Mucosa of descending colon (tissue), 3 donors: Measurements from ENCODE around the gene KCNS1. TPM values are rescaled to one million over a fixed set of nuclear protein-coding genes. Genes with fewer than 3 reads are reported as not detected.

Experiments
- ATAC-seq: fragments of 200-7000 bp; cut with Tn5 transposase; one replicate; pipeline ENCODE4 v1.9.1; 2020; ENCODE audit warnings: mild to moderate bottlenecking, moderate library complexity
- DNase-seq, 3 donors: peaks; one replicate each; pipeline ENCODE4 v3.0.0-alpha.2; 2020
- H3K36me3 ChIP-seq: fragments of 200-600 bp; one replicate; pipeline ENCODE4 v1.8.0; 2021; ENCODE audit warnings: low read depth, mild to moderate bottlenecking
- H3K4me1 ChIP-seq: fragments of 200-600 bp; one replicate; pipeline ENCODE4 v1.8.0; 2021; ENCODE audit warnings: low read depth, mild to moderate bottlenecking
- H3K4me3 ChIP-seq: fragments of 200-600 bp; one replicate; pipeline ENCODE4 v1.8.0; 2021; ENCODE audit warnings: mild to moderate bottlenecking
- H3K9me3 ChIP-seq: fragments of 200-600 bp; one replicate; pipeline ENCODE4 v1.8.0; 2021; ENCODE audit warnings: mild to moderate bottlenecking
- CTCF ChIP-seq: fragments of 200-600 bp; IDR thresholded peaks from one replicate; pipeline ENCODE4 v1.8.0; 2022; ENCODE audit warnings: antibody characterized with exemption, mild to moderate bottlenecking
- intact Hi-C, 2 donors: fragments of 100-400 bp; cut with DNase I in 1 of 2; cut with micrococcal nuclease in 1 of 2; formaldehyde crosslinking; loops; one replicate each; pipeline versions ENCODE4 v1.11.0 to v1.11.1; 2022; cut with DNase I, micrococcal nuclease
- total RNA-seq, 3 donors: library from RNA; stranded (reverse); fragmentation: NEBNext Ultra II Directional in 2 of 3; extraction: Animal tissue kit (Norgen Biotek cat#: 25700) in 2 of 3; gene quantifications; one replicate each; pipeline versions ENCODE4 v1.2.1 to v1.2.4, GENCODE V29; 2021 to 2023
- donor health status: DM: no; HTN: no; CAD: no; lungs with moderate emphysema.
- donor health status: DM: no; HTN: no; CAD: no.
- donor health status: DM: no; HTN: yes; CAD: no.

Gene KCNS1
- total RNA-seq, 3 donors from 2014 or later = 0.09 to 0.17 TPM; not detected in 1

- no peak for DNase-seq
- Histone ChIP-seq H3K4me3 (no peak overlapping the region), H3K36me3 (no peaks in the 10 kb centered on the region), H3K9me3 (no peaks in the 10 kb centered on the region), H3K4me1 (peaks cover 12% of the 10 kb centered on the region)
- ATAC-seq = no peak
- TF ChIP-seq CTCF = no peak
- intact Hi-C loops = no loop called here
Measured at GRCh38 chr20:45044601-45045000, 56.3 kb downstream of the KCNS1 start.

GRCh38 chr20:45044084-45044573 is 56.8 kb downstream of the KCNS1 start:
- ATAC-seq = peak; percentile 91

GRCh38 chr20:45042978-45043377 is 57.9 kb downstream of the KCNS1 start:
- ATAC-seq = no peak
- H3K4me1 ChIP-seq = peaks cover 12% of the 10 kb centered on the region
- H3K4me3 ChIP-seq = no peak overlapping the region
- H3K9me3 ChIP-seq = no peaks in the 10 kb centered on the region
- DNase-seq = no peak
- no peaks in the 10 kb centered on the region for H3K36me3 ChIP-seq
- no peak for TF ChIP-seq CTCF
- intact Hi-C loops = no loop called here

More at GRCh38 chr20:45044084-45044573, 56.8 kb downstream of the KCNS1 start:
- Histone ChIP-seq H3K4me1 (peaks cover 12% of the 10 kb centered on the region), H3K4me3 (no peak overlapping the region), H3K9me3 (no peaks in the 10 kb centered on the region), H3K36me3 (no peaks in the 10 kb centered on the region)
- DNase-seq = peak in 1 of 3 donors; percentile 46
- intact Hi-C loops = no loop called here
- TF ChIP-seq CTCF = peak; percentile 78

Other genes with a start within 250 kb of the KCNS1 start
- gene YWHAB, start 215.4 kb downstream of the KCNS1 start, total RNA-seq = 100 to 1,000 TPM; 196 to 265 (median 251) TPM
- 10 to 100 TPM; 13.3 to 21.6 (median 18.7) TPM for gene PABPC1L, start 191.1 kb downstream of the KCNS1 start, total RNA-seq
- 10 to 100 TPM; 10.9 to 15.4 (median 13.3) TPM for gene TOMM34, start 140.7 kb downstream of the KCNS1 start, total RNA-seq
- gene STK4, start 134.6 kb downstream of the KCNS1 start, total RNA-seq = 10 to 100 TPM; 34.2 to 42.0 (median 36.6) TPM
- not detected for gene WFDC5, start 14.0 kb upstream of the KCNS1 start, total RNA-seq
- gene WFDC12, start 23.3 kb upstream of the KCNS1 start, total RNA-seq = not detected
- gene PI3, start 73.8 kb upstream of the KCNS1 start, total RNA-seq = 100 to 1,000 TPM in 2 of 3 donors, 10 to 100 TPM in 1; 86.8 to 399 (median 294) TPM
- not detected for gene SEMG1, start 105.9 kb upstream of the KCNS1 start, total RNA-seq
- gene SEMG2, start 120.2 kb upstream of the KCNS1 start, total RNA-seq = not detected
- 100 to 1,000 TPM in 1 of 3 donors, 10 to 100 TPM in 2; 29.9 to 132 (median 43.3) TPM for gene SLPI, start 153.4 kb upstream of the KCNS1 start, total RNA-seq
- gene RBPJL, start 205.7 kb upstream of the KCNS1 start, total RNA-seq = not detected
- gene MATN4, start 207.2 kb upstream of the KCNS1 start, total RNA-seq = under 1 TPM in 2 of 3 donors, not detected in 1; 0.17 to 0.22 TPM
- 100 to 1,000 TPM; 114 to 145 (median 122) TPM for gene SDC4, start 247.3 kb upstream of the KCNS1 start, total RNA-seq